NCI-H226 (cell line): ENCODE measurements around the gene CCM2.

Experiments
- DNase-seq: peaks from one replicate; pipeline ENCODE4 v3.0.0-alpha.2; 2015

Gene CCM2

GRCh38 chr7:45000093-45001032 lies at the start of gene CCM2:
Gene CCM2, plus strand, starts transcription at chr7:45000201. Its CDS starts 133 bp downstream, at chr7:45000334.
- peak; percentile 40 for DNase-seq

GRCh38 chr7:44953156-44953555 lies 46.8 kb upstream of the CCM2 start:
- no peak for DNase-seq

GRCh38 chr7:44955733-44956132 lies 44.3 kb upstream of the CCM2 start:
- no peak for DNase-seq

- DNase-seq, result no peak
Measured at GRCh38 chr7:44956157-44956766, 43.7 kb upstream of the CCM2 start.

GRCh38 chr7:44958645-44959344 lies 41.2 kb upstream of the CCM2 start:
- DNase-seq, result no peak

GRCh38 chr7:44959433-44959951 lies 40.5 kb upstream of the CCM2 start:
- DNase-seq, result peak; percentile 22

GRCh38 chr7:44960011-44960580 lies 39.9 kb upstream of the CCM2 start:
- no peak for DNase-seq

- DNase-seq, result no peak
Measured at GRCh38 chr7:44961844-44962482, 38.0 kb upstream of the CCM2 start.

GRCh38 chr7:44962483-44963251 lies 37.3 kb upstream of the CCM2 start:
- DNase-seq, result no peak

GRCh38 chr7:44963364-44964290 lies 36.4 kb upstream of the CCM2 start:
- DNase-seq, result no peak

- DNase-seq, result no peak
Measured at GRCh38 chr7:44964384-44964830, 35.6 kb upstream of the CCM2 start.

GRCh38 chr7:44964831-44965440 lies 35.1 kb upstream of the CCM2 start:
- no peak for DNase-seq

- DNase-seq, result no peak
Measured at GRCh38 chr7:44965441-44965903, 34.5 kb upstream of the CCM2 start.

- no peak for DNase-seq
Measured at GRCh38 chr7:44965937-44966730, 33.9 kb upstream of the CCM2 start.

- DNase-seq, result no peak
Measured at GRCh38 chr7:44966731-44967538, 33.1 kb upstream of the CCM2 start.

- no peak for DNase-seq
Measured at GRCh38 chr7:44967571-44968446, 32.2 kb upstream of the CCM2 start.
